K562 (cell line): ENCODE measurements around the gene NEU1. TPM values are rescaled to one million over a fixed set of nuclear protein-coding genes. Genes with fewer than 3 reads are reported as not detected.

Source experiments
- CTBP1 ChIP-seq: fragments of 450-650 bp; IDR thresholded peaks from 2 replicates; pipeline ENCODE4 v1.6.1; 2016; ENCODE audit warnings: borderline replicate concordance
- ETV5 ChIP-seq: sonication (generic); formaldehyde crosslinking; IDR thresholded peaks from 2 replicates; pipeline ENCODE4 v1.4.0; 2020; ENCODE audit warnings: low read depth, mild to moderate bottlenecking, missing genetic modification reagents
- FOXA3 ChIP-seq, 2 experiments: fragments of 450-650 bp in 1 of 2; sonication (generic) in 1 of 2; formaldehyde crosslinking; IDR thresholded peaks in 1 of 2; conservative IDR thresholded peaks in 1 of 2; 2 replicates each; pipeline versions ENCODE4 v1.4.0 to v1.8.0; 2020 to 2022; ENCODE audit warnings: mild to moderate bottlenecking in 2 of 2, missing genetic modification reagents in 1 of 2
- PHTF2 ChIP-seq: fragments of 250-450 bp; sonication (Bioruptor Pico); IDR thresholded peaks from 2 replicates; pipeline ENCODE4 v1.5.0; 2021; ENCODE audit warnings: mild to moderate bottlenecking
- POU5F1 ChIP-seq: fragments of 150-350 bp; IDR thresholded peaks from 2 replicates; pipeline ENCODE4 v1.6.1; 2014; ENCODE audit warnings: borderline replicate concordance, low read length, low read depth, mild to moderate bottlenecking; ENCODE audit not compliant: partially characterized antibody
- ZNF561 ChIP-seq: fragments of 450-650 bp; formaldehyde crosslinking; conservative IDR thresholded peaks from 2 replicates; pipeline ENCODE4 v1.4.0; 2020; ENCODE audit warnings: mild to moderate bottlenecking, moderate library complexity
- ZNF785 ChIP-seq: fragments of 250-450 bp; sonication (Bioruptor Pico); IDR thresholded peaks from 2 replicates; pipeline ENCODE4 v1.4.0; 2020; ENCODE audit warnings: mild to moderate bottlenecking
- polyA plus RNA-seq, 8 experiments: library from polyadenylated mRNA; depleted of rRNA in 4 of 8; stranded (reverse) in 5 of 8; unstranded in 3 of 8; fragments of >200 nt; fragmentation: Nextera tagmentation in 2 of 8; fragmentation: Illumina TruSeq in 1 of 8; extraction: Ambion mirVana in 2 of 8; extraction: Trizol in 1 of 8; gene quantifications; 2 replicates each; pipeline versions ENCODE4 v1.2.1 to v1.2.3, GENCODE V29; 2011 to 2014; ENCODE audit warnings: inconsistent platforms in 1 of 8, missing spikeins in 1 of 8
- total RNA-seq, 7 experiments: library from RNA; depleted of rRNA in 6 of 7; stranded (reverse); fragments of >200 nt in 6 of 7; fragmentation: Illumina TruSeq in 2 of 7; extraction: Trizol in 2 of 7; gene quantifications; 2 replicates each; pipeline versions ENCODE4 v1.2.1 to v1.2.3, GENCODE V29; 2011 to 2021; ENCODE audit warnings: low replicate concordance in 1 of 7
- TF ChIP-seq, protein P1 (sequence below): sonication (generic); formaldehyde crosslinking; IDR thresholded peaks from 2 replicates; pipeline ENCODE4 v1.8.1; 2023; ENCODE audit warnings: missing genetic modification reagents, mild to moderate bottlenecking, borderline replicate concordance
- TF ChIP-seq, protein P2 (sequence below): fragments of 250-450 bp; sonication (Bioruptor Pico); IDR thresholded peaks from 2 replicates; pipeline ENCODE4 v1.6.1; 2021; ENCODE audit warnings: mild to moderate bottlenecking
- TF ChIP-seq, protein P3 (sequence below), 2 experiments: fragments of 450-650 bp; conservative IDR thresholded peaks; 2 replicates each; pipeline ENCODE4 v1.6.1; 2017; ENCODE audit warnings: mild to moderate bottlenecking in 2 of 2, moderate library complexity in 2 of 2

NEU1 gene
- total and polyA plus RNA-seq, 9 of the 15 experiments (the other 6 are each of a cell fraction or from before 2014, with no cell fraction given) = 14.8 to 67.8 (median 51.0) TPM

DNA sequence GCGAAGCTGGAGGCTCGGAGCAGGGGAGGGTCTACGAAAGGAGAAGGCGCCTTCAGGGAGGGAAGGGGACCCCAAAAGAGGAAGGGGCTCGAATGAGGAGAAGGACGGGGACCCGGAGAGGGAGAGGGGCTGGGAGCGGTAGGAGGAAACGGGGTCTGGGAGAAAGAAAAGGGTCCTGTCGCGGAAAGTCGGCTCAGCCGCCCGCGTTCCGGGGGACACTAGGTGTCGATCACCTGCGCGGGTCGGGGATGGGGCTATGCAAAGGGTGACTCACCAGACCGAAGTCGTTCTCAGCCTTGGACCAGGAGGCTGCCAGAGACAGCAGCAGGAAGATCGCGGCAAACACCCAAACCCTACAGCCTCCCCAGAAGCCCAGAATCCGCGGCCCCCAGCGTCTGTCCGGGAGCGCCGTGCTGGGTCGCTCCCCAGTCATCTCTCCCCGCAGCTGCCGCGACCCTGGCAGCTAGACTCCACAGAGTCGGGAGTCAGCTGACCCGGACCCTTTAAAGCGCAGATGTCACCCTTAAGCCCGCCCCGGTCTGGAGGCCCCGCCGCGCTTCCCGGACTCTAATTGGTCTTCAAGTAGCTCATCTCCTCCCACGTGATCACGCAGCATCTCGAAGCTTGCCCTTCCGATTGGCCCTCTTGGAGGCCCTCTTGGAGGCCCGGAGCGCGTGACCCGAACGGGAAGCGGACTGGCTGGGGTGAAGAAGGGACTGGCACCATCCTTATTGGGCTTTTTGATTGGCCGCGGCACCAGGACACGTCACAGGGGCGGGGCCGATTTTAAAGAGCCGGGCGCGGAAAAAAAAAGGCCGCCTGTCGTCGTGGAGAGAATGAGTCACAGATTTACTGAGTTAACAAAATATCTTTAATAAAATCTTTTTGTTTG is at the start of gene NEU1 (continued):
- TF ChIP-seq, protein P1, sequence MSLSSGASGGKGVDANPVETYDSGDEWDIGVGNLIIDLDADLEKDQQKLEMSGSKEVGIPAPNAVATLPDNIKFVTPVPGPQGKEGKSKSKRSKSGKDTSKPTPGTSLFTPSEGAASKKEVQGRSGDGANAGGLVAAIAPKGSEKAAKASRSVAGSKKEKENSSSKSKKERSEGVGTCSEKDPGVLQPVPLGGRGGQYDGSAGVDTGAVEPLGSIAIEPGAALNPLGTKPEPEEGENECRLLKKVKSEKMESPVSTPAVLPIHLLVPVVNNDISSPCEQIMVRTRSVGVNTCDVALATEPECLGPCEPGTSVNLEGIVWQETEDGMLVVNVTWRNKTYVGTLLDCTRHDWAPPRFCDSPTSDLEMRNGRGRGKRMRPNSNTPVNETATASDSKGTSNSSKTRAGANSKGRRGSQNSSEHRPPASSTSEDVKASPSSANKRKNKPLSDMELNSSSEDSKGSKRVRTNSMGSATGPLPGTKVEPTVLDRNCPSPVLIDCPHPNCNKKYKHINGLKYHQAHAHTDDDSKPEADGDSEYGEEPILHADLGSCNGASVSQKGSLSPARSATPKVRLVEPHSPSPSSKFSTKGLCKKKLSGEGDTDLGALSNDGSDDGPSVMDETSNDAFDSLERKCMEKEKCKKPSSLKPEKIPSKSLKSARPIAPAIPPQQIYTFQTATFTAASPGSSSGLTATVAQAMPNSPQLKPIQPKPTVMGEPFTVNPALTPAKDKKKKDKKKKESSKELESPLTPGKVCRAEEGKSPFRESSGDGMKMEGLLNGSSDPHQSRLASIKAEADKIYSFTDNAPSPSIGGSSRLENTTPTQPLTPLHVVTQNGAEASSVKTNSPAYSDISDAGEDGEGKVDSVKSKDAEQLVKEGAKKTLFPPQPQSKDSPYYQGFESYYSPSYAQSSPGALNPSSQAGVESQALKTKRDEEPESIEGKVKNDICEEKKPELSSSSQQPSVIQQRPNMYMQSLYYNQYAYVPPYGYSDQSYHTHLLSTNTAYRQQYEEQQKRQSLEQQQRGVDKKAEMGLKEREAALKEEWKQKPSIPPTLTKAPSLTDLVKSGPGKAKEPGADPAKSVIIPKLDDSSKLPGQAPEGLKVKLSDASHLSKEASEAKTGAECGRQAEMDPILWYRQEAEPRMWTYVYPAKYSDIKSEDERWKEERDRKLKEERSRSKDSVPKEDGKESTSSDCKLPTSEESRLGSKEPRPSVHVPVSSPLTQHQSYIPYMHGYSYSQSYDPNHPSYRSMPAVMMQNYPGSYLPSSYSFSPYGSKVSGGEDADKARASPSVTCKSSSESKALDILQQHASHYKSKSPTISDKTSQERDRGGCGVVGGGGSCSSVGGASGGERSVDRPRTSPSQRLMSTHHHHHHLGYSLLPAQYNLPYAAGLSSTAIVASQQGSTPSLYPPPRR (CRISPR knock-in tag) = peak; percentile 62; the same call in 1 of the 2 replicates
- peak; percentile 85 for TF ChIP-seq CTBP1
- TF ChIP-seq, protein P2, sequence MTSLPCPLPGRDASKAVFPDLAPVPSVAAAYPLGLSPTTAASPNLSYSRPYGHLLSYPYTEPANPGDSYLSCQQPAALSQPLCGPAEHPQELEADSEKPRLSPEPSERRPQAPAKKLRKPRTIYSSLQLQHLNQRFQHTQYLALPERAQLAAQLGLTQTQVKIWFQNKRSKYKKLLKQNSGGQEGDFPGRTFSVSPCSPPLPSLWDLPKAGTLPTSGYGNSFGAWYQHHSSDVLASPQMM (CRISPR knock-in tag) = no peak
- no peak for TF ChIP-seq POU5F1
- no peak for TF ChIP-seq ZNF561 (CRISPR knock-in tag)
- TF ChIP-seq ETV5 = no peak
- no peak for TF ChIP-seq ZNF785 (CRISPR knock-in tag)
- TF ChIP-seq FOXA3 (CRISPR knock-in tag; conservative IDR thresholded peaks at IDR 0.05 in 1 of 2, IDR thresholded peaks at IDR 0.05 in 1 of 2) = no peak
- TF ChIP-seq, protein P3, sequence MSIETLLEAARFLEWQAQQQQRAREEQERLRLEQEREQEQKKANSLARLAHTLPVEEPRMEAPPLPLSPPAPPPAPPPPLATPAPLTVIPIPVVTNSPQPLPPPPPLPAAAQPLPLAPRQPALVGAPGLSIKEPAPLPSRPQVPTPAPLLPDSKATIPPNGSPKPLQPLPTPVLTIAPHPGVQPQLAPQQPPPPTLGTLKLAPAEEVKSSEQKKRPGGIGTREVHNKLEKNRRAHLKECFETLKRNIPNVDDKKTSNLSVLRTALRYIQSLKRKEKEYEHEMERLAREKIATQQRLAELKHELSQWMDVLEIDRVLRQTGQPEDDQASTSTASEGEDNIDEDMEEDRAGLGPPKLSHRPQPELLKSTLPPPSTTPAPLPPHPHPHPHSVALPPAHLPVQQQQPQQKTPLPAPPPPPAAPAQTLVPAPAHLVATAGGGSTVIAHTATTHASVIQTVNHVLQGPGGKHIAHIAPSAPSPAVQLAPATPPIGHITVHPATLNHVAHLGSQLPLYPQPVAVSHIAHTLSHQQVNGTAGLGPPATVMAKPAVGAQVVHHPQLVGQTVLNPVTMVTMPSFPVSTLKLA (conservative IDR thresholded peaks at IDR 0.05) = peak; percentile 99
- TF ChIP-seq PHTF2 (CRISPR knock-in tag) = no peak
